ENCODE measurements around the gene PDE6G.

Gene PDE6G

GRCh38 chr17:81690549-81690948, 34.2 kb upstream of the PDE6G start:
- no peaks in the 10 kb centered on the region for H3K27me3 ChIP-seq (ENCODE audit: low read depth, low read length)
- H2AFZ ChIP-seq (ENCODE audit: low read depth, low read length): no peak overlapping the region
- peaks cover 14% of the 10 kb centered on the region for H3K79me2 ChIP-seq (ENCODE audit: low read length)
- no peak overlapping the region for H3K27ac ChIP-seq (ENCODE audit: low read length)
- 0 out of 2 replicates have a peak, but pooled peaks cover under 1% of the 10 kb centered on the region for H4K20me1 ChIP-seq (ENCODE audit: insufficient read depth, low read length)
- no peak overlapping the region for H3K9ac ChIP-seq (ENCODE audit: low read length)
- peaks cover 17% of the 10 kb centered on the region for H3K36me3 ChIP-seq (replicated peaks; ENCODE audit: low read depth, low read length)
- no peak overlapping the region for H3K4me2 ChIP-seq (ENCODE audit: low read length)
- peaks cover 2% of the 10 kb centered on the region; the same call in 1 of the 2 replicates for H3K4me1 ChIP-seq (ENCODE audit: low read length)
- TF ChIP-seq EZH2phosphoT487 (IDR thresholded peaks at IDR 0.05; ENCODE audit: low read depth) (no peak), CTCF (IDR thresholded peaks at IDR 0.05; ENCODE audit: low read depth, low read length) (no peak)
- H3K4me3 ChIP-seq (ENCODE audit: low read length): no peak overlapping the region
- no peaks in the 10 kb centered on the region for H3K9me3 ChIP-seq (ENCODE audit: insufficient read depth, low read length)

GRCh38 chr17:81690066-81690465, 33.7 kb upstream of the PDE6G start:
- Histone ChIP-seq H3K4me3 (ENCODE audit: low read length) (no peak overlapping the region), H3K4me1 (ENCODE audit: low read length) (peaks cover 6% of the 10 kb centered on the region), H3K27ac (ENCODE audit: low read length) (no peak overlapping the region), H3K36me3 (replicated peaks; ENCODE audit: low read depth, low read length) (peaks cover 21% of the 10 kb centered on the region), H3K27me3 (ENCODE audit: low read depth, low read length) (no peaks in the 10 kb centered on the region), H2AFZ (ENCODE audit: low read depth, low read length) (no peak overlapping the region), H3K79me2 (ENCODE audit: low read length) (peaks cover 19% of the 10 kb centered on the region), H3K9me3 (ENCODE audit: insufficient read depth, low read length) (no peaks in the 10 kb centered on the region), H3K9ac (ENCODE audit: low read length) (no peak overlapping the region), H3K4me2 (ENCODE audit: low read length) (no peak overlapping the region), H4K20me1 (ENCODE audit: insufficient read depth, low read length) (0 out of 2 replicates have a peak, but pooled peaks cover 6% of the 10 kb centered on the region)
- no peak for TF ChIP-seq CTCF (IDR thresholded peaks at IDR 0.05; ENCODE audit: low read depth, low read length)
- TF ChIP-seq EZH2phosphoT487 (IDR thresholded peaks at IDR 0.05; ENCODE audit: low read depth): no peak

GRCh38 chr17:81688616-81689015, 32.3 kb upstream of the PDE6G start:
- Histone ChIP-seq H3K79me2 (ENCODE audit: low read length) (peaks cover 31% of the 10 kb centered on the region), H3K9ac (ENCODE audit: low read length) (no peak overlapping the region), H3K36me3 (replicated peaks; ENCODE audit: low read depth, low read length) (peaks cover 16% of the 10 kb centered on the region), H3K27ac (ENCODE audit: low read length) (no peak overlapping the region), H3K4me3 (ENCODE audit: low read length) (no peak overlapping the region), H2AFZ (ENCODE audit: low read depth, low read length) (no peak overlapping the region), H3K9me3 (ENCODE audit: insufficient read depth, low read length) (no peaks in the 10 kb centered on the region), H3K4me1 (ENCODE audit: low read length) (peaks cover 12% of the 10 kb centered on the region), H3K27me3 (ENCODE audit: low read depth, low read length) (no peaks in the 10 kb centered on the region), H4K20me1 (ENCODE audit: insufficient read depth, low read length) (0 out of 2 replicates have a peak, but pooled peaks cover 6% of the 10 kb centered on the region), H3K4me2 (ENCODE audit: low read length) (no peak overlapping the region)
- no peak for TF ChIP-seq CTCF (IDR thresholded peaks at IDR 0.05; ENCODE audit: low read depth, low read length)
- TF ChIP-seq EZH2phosphoT487 (IDR thresholded peaks at IDR 0.05; ENCODE audit: low read depth): no peak

GRCh38 chr17:81687770-81688541, 31.6 kb upstream of the PDE6G start:
- Histone ChIP-seq H3K36me3 (replicated peaks; ENCODE audit: low read depth, low read length) (peaks cover 16% of the 10 kb centered on the region), H3K27ac (ENCODE audit: low read length) (no peak overlapping the region), H3K27me3 (ENCODE audit: low read depth, low read length) (no peaks in the 10 kb centered on the region), H2AFZ (ENCODE audit: low read depth, low read length) (no peak overlapping the region), H3K9me3 (ENCODE audit: insufficient read depth, low read length) (no peaks in the 10 kb centered on the region), H3K4me1 (ENCODE audit: low read length) (peaks cover 12% of the 10 kb centered on the region), H3K79me2 (ENCODE audit: low read length) (peaks cover 37% of the 10 kb centered on the region), H3K4me3 (ENCODE audit: low read length) (no peak overlapping the region), H3K9ac (ENCODE audit: low read length) (no peak overlapping the region), H4K20me1 (ENCODE audit: insufficient read depth, low read length) (0 out of 2 replicates have a peak, but pooled peaks cover 6% of the 10 kb centered on the region), H3K4me2 (ENCODE audit: low read length) (no peak overlapping the region)
- TF ChIP-seq EZH2phosphoT487 (IDR thresholded peaks at IDR 0.05; ENCODE audit: low read depth) (no peak), CTCF (IDR thresholded peaks at IDR 0.05; ENCODE audit: low read depth, low read length) (no peak)

All from OCI-LY3 (cell line).